H1 (cell line): ENCODE measurements around the gene CYP39A1. TPM values are rescaled to one million over a fixed set of nuclear protein-coding genes. Genes with fewer than 3 reads are reported as not detected.

Source experiments
- ATF3 ChIP-seq: IDR thresholded peaks from 2 replicates; pipeline ENCODE4 v1.6.1; 2011; ENCODE audit warnings: low read depth, mild to moderate bottlenecking, low read length; ENCODE audit not compliant: insufficient read depth
- polyA plus RNA-seq, 7 experiments: library from polyadenylated mRNA; depleted of rRNA in 3 of 7; stranded (reverse) in 5 of 7; unstranded in 2 of 7; fragments of >200 nt in 5 of 7; fragments of 200-250 nt in 2 of 7; gene quantifications; 1 replicate in 5 of 7; 2 replicates in 1 of 7; 4 replicates in 1 of 7; pipeline versions ENCODE4 v1.2.1 to v1.2.3, GENCODE V29; 2011 to 2013; ENCODE audit warnings: missing spikeins in 2 of 7, mixed read lengths in 2 of 7
- total RNA-seq: library from RNA; stranded (reverse); fragmentation: NEBNext Ultra II Directional; extraction: Animal tissue kit (Norgen Biotek cat#: 25700); gene quantifications from 2 replicates; pipeline ENCODE4 v1.2.1, GENCODE V29; 2021

CYP39A1 gene
- total and polyA plus RNA-seq, 2 of the 8 experiments (the other 6 are each of a cell fraction or from before 2014, with no cell fraction given) = 0.71 to 2.4 TPM

GRCh38 chr6:46628976-46629375 is 23.6 kb downstream of the CYP39A1 start (continued):
- TF ChIP-seq ATF3 = no peak
